ENCODE data around the gene MED12L.

- TF ChIP-seq ISL1 (CRISPR knock-in tag; IDR thresholded peaks at IDR 0.05) (no peak), SNAI2 (CRISPR knock-in tag; IDR thresholded peaks at IDR 0.05) (no peak), POU6F1 (CRISPR knock-in tag; IDR thresholded peaks at IDR 0.05; ENCODE audit: borderline replicate concordance, low read depth) (no peak), CREB5 (CRISPR knock-in tag; IDR thresholded peaks at IDR 0.05; ENCODE audit: low read depth) (no peak), ZFP3 (CRISPR knock-in tag; IDR thresholded peaks at IDR 0.05) (no peak), ZNF8 (CRISPR knock-in tag; IDR thresholded peaks at IDR 0.05) (no peak), CSRNP3 (CRISPR knock-in tag; IDR thresholded peaks at IDR 0.05) (no peak), ZNF565 (CRISPR knock-in tag; conservative IDR thresholded peaks at IDR 0.05; ENCODE audit: low read depth) (no peak), TOX (CRISPR knock-in tag; IDR thresholded peaks at IDR 0.05; ENCODE audit: borderline replicate concordance) (no peak), GLIS3 (CRISPR knock-in tag; IDR thresholded peaks at IDR 0.05) (no peak), ESRRG (CRISPR knock-in tag; IDR thresholded peaks at IDR 0.05) (no peak)
These were observed 265.2 kb downstream of the MED12L start for GRCh38 chr3:151350656-151351055.
